Body of pancreas (tissue), 4 donors: ENCODE data around the gene COL4A5. TPM values are rescaled to one million over a fixed set of nuclear protein-coding genes. Genes with fewer than 3 reads are reported as not detected.

ENCODE experiments used
- ATAC-seq: fragments of 150-250 bp; one replicate; pipeline ENCODE4 v1.9.1; 2016
- DNase-seq, 4 donors: peaks; one replicate each; pipeline ENCODE4 v3.0.0-alpha.2; 2019
- H3K27ac ChIP-seq, 4 donors: fragments of 200-600 bp; sonication (generic); 1 replicate in 3 of 4; 2 replicates in 1 of 4; pipeline versions ENCODE4 v1.5.1 to v1.6.1; 2016 to 2019; ENCODE audit warnings: mild to moderate bottlenecking in 1 of 4, mixed read lengths in 1 of 4, moderate library complexity in 1 of 4
- H3K27me3 ChIP-seq, 2 donors: fragments of 200-600 bp; sonication (generic); one replicate each; pipeline ENCODE4 v1.6.0; 2016; ENCODE audit warnings: mild to moderate bottlenecking in 1 of 2
- H3K36me3 ChIP-seq, 2 donors: fragments of 200-600 bp; sonication (generic); replicated peaks in 1 of 2; 2 replicates each; pipeline ENCODE4 v1.5.1; 2016; ENCODE audit warnings: low read depth in 2 of 2; ENCODE audit not compliant: insufficient read depth in 1 of 2
- H3K4me1 ChIP-seq: fragments of 200-600 bp; sonication (generic); one replicate; pipeline ENCODE4 v1.6.0; 2016
- H3K4me3 ChIP-seq, 2 donors: fragments of 200-600 bp; sonication (generic); 1 replicate in 1 of 2; 2 replicates in 1 of 2; pipeline ENCODE4 v1.5.1; 2016 to 2019
- H3K9me3 ChIP-seq, 3 donors: fragments of 200-600 bp; sonication (generic); 1 replicate in 2 of 3; 2 replicates in 1 of 3; pipeline ENCODE4 v1.5.1; 2016
- CTCF ChIP-seq, 7 experiments: fragments of 450-650 bp in 4 of 7; fragments of 200-600 bp in 3 of 7; sonication (generic) in 3 of 7; IDR thresholded peaks; one replicate each; pipeline ENCODE4 v1.5.1; 2016 to 2019; ENCODE audit warnings: antibody characterized with exemption in 7 of 7
- POLR2A ChIP-seq, 3 donors: fragments of 450-650 bp; IDR thresholded peaks; one replicate each; pipeline ENCODE4 v1.6.1; 2016; ENCODE audit warnings: antibody characterized with exemption in 3 of 3, mild to moderate bottlenecking in 2 of 3
- WGBS, 2 donors: methylation state at CpG; one replicate each; pipeline ENCODE4 v1.1.5; 2017; 5-methylcytosine and 5-hydroxymethylcytosine counted together
- intact Hi-C: fragments of 100-400 bp; cut with DNase I; formaldehyde crosslinking; loops from one replicate; pipeline ENCODE4 v1.15.1; 2023
- total RNA-seq, 2 donors: library from RNA; depleted of rRNA; stranded (reverse); fragments of >200 nt; gene quantifications; one replicate each; pipeline ENCODE4 v1.1.0, GENCODE V29; 2016

COL4A5 gene
- total RNA-seq, 2 donors from 2014 or later, result 2.3 to 32.0 TPM

- DNase-seq (no peak), ATAC-seq (no peak)
- no peaks in the 10 kb centered on the region for H3K4me1 ChIP-seq
- no peak overlapping the region for H3K27ac ChIP-seq
- no peak overlapping the region for H3K4me3 ChIP-seq
- TF ChIP-seq CTCF (IDR thresholded peaks at IDR 0.05) (no peak), POLR2A (IDR thresholded peaks at IDR 0.05) (no peak)
- H3K9me3 ChIP-seq, result no peaks in the 10 kb centered on the region
- no peaks in the 10 kb centered on the region for H3K27me3 ChIP-seq
- intact Hi-C loops, result no loop called here
- WGBS, 2 donors, result 80 to 96% methylated on average over 2 to 3 of the region's 3 CpGs
- H3K36me3 ChIP-seq, result no peaks in the 10 kb centered on the region
Observed at GRCh38 chrX:108726748-108727147, 287.1 kb downstream of the COL4A5 start.

GRCh38 chrX:108731153-108731552, 291.5 kb downstream of the COL4A5 start:
- Histone ChIP-seq H3K4me3 (no peak overlapping the region), H3K36me3 (no peaks in the 10 kb centered on the region), H3K27ac (no peak overlapping the region), H3K4me1 (peaks cover 12% of the 10 kb centered on the region), H3K9me3 (no peaks in the 10 kb centered on the region), H3K27me3 (no peaks in the 10 kb centered on the region)
- 0 to 18% methylated on average over 2 of the region's 2 CpGs for WGBS, 2 donors
- DNase-seq, result no peak
- intact Hi-C loops, result no loop called here
- no peak for TF ChIP-seq POLR2A (IDR thresholded peaks at IDR 0.05)
- ATAC-seq, result no peak

GRCh38 chrX:108732630-108733321, 293.1 kb downstream of the COL4A5 start:
- intact Hi-C loops, result no loop called here
- no peak overlapping the region for H3K27ac ChIP-seq
- WGBS, 2 donors, result 5 to 14% methylated on average over 13 to 30 of the region's 39 CpGs
- no peaks in the 10 kb centered on the region for H3K27me3 ChIP-seq
- no peaks in the 10 kb centered on the region for H3K36me3 ChIP-seq
- TF ChIP-seq CTCF (IDR thresholded peaks at IDR 0.05), result no peak
- TF ChIP-seq POLR2A (IDR thresholded peaks at IDR 0.05), result no peak
- no peaks in the 10 kb centered on the region for H3K9me3 ChIP-seq
- no peak overlapping the region for H3K4me3 ChIP-seq
- ATAC-seq (no peak), DNase-seq (no peak)
- H3K4me1 ChIP-seq, result peaks cover 23% of the 10 kb centered on the region

- ATAC-seq (no peak), DNase-seq (no peak)
- Histone ChIP-seq H3K9me3 (no peaks in the 10 kb centered on the region), H3K27me3 (no peaks in the 10 kb centered on the region), H3K36me3 (no peaks in the 10 kb centered on the region), H3K4me3 (no peak overlapping the region), H3K4me1 (peaks cover 23% of the 10 kb centered on the region), H3K27ac (no peak overlapping the region)
- TF ChIP-seq POLR2A (IDR thresholded peaks at IDR 0.05) (no peak), CTCF (IDR thresholded peaks at IDR 0.05) (no peak)
- 46 to 52% methylated on average over 5 of the region's 7 CpGs for WGBS, 2 donors
- intact Hi-C loops, result no loop called here
Observed at GRCh38 chrX:108734426-108734825, 294.8 kb downstream of the COL4A5 start.

GRCh38 chrX:108735091-108735678, 295.5 kb downstream of the COL4A5 start:
- Histone ChIP-seq H3K4me3 (no peak overlapping the region), H3K36me3 (no peaks in the 10 kb centered on the region), H3K9me3 (no peaks in the 10 kb centered on the region), H3K27ac (no peak overlapping the region), H3K4me1 (peaks cover 23% of the 10 kb centered on the region), H3K27me3 (peaks cover 0 to 3% of the 10 kb centered on the region in 2 donors)
- WGBS, 2 donors, result 0 to 2% methylated on average over 11 to 29 of the region's 36 CpGs
- TF ChIP-seq POLR2A (IDR thresholded peaks at IDR 0.05), result no peak
- TF ChIP-seq CTCF (IDR thresholded peaks at IDR 0.05), result peak in 2 of 7 experiments; percentile 18 to 26
- intact Hi-C loops, result no loop called here
- ATAC-seq (no peak), DNase-seq (peak in 3 of 4 donors; percentile 4 to 40 (median 24))
